OCI-LY7 (cell line): ENCODE measurements around the gene APBA1. TPM values are rescaled to one million over a fixed set of nuclear protein-coding genes. Genes with fewer than 3 reads are reported as not detected.
"Not testable (repeated sequence)": the region's sequence is repeated elsewhere in the genome, so short reads cannot be mapped to it uniquely, and the experiment has no call there.

ENCODE experiments used
- BruUV-seq: library from RNA; stranded (reverse); fragments of 400-500 nt; replicated peaks from 2 replicates; lab custom pipeline; 2021; lab: Mats Ljungman, UMichigan
- CTCF ChIA-PET: fragments of 300-600 bp; sonication (Branson Sonifier 250); formaldehyde crosslinking; loops from one replicate; lab custom pipeline; 2022; ENCODE audit warnings: antibody characterized with exemption; ENCODE audit not compliant: unreplicated experiment; lab: Charles Lee
- POLR2A ChIA-PET: fragments of 300-600 bp; sonication (Branson Sonifier 250); formaldehyde crosslinking; loops from one replicate; lab custom pipeline; 2022; ENCODE audit warnings: antibody characterized with exemption; lab: Charles Lee
- DNase-seq: peaks from one replicate; pipeline ENCODE4 v3.0.0-alpha.2; 2015; ENCODE audit warnings: low spot score
- H2AFZ ChIP-seq: fragments of 200-600 bp; sonication (generic), shearing (Covaris generic); 2 replicates; pipeline ENCODE4 v1.6.1; 2014; ENCODE audit warnings: mild to moderate bottlenecking, antibody characterized with exemption, low read length, moderate library complexity
- H3K27ac ChIP-seq: fragments of 200-600 bp; sonication (generic); 2 replicates; pipeline ENCODE4 v1.5.1; 2014; ENCODE audit warnings: mixed run types, low read depth, mild to moderate bottlenecking, moderate library complexity, low read length, inconsistent platforms; ENCODE audit not compliant: poor library complexity, severe bottlenecking
- H3K36me3 ChIP-seq: fragments of 200-600 bp; sonication (generic); 2 replicates; pipeline ENCODE4 v1.6.1; 2014; ENCODE audit warnings: mild to moderate bottlenecking, antibody characterized with exemption, low read length, moderate library complexity, mixed read lengths; ENCODE audit not compliant: insufficient read depth
- H3K4me1 ChIP-seq: fragments of 200-600 bp; sonication (generic); 2 replicates; pipeline ENCODE4 v1.5.1; 2014; ENCODE audit warnings: mild to moderate bottlenecking, low read length; ENCODE audit not compliant: insufficient read depth, poor library complexity, severe bottlenecking
- H3K4me2 ChIP-seq: fragments of 200-600 bp; sonication (generic); 2 replicates; pipeline ENCODE4 v1.6.1; 2014; ENCODE audit warnings: mild to moderate bottlenecking, low read length
- H3K4me3 ChIP-seq: fragments of 200-600 bp; sonication (generic); 2 replicates; pipeline ENCODE4 v1.5.1; 2014; ENCODE audit warnings: mild to moderate bottlenecking, low read depth, low read length; ENCODE audit not compliant: poor library complexity, severe bottlenecking
- H3K79me2 ChIP-seq: fragments of 200-600 bp; sonication (generic); 2 replicates; pipeline ENCODE4 v1.6.1; 2016; ENCODE audit warnings: low read depth, mild to moderate bottlenecking, low read length, moderate library complexity, mixed read lengths; ENCODE audit not compliant: insufficient read depth
- H3K9me2 ChIP-seq: fragments of 200-600 bp; sonication (generic); 2 replicates; pipeline ENCODE4 v1.6.1; 2016; ENCODE audit warnings: mild to moderate bottlenecking, low read length, mixed read lengths; ENCODE audit not compliant: insufficient read depth
- H3K9me3 ChIP-seq: fragments of 200-600 bp; sonication (generic); 2 replicates; pipeline ENCODE4 v1.6.1; 2014; ENCODE audit warnings: mild to moderate bottlenecking, mixed run types, low read length, mixed read lengths
- H4K20me1 ChIP-seq: fragments of 200-600 bp; sonication (generic); 2 replicates; pipeline ENCODE4 v1.6.1; 2014; ENCODE audit warnings: mild to moderate bottlenecking, antibody characterized with exemption, low read length, moderate library complexity, mixed read lengths; ENCODE audit not compliant: insufficient read depth
- CTCF ChIP-seq: fragments of 200-600 bp; sonication (generic); conservative IDR thresholded peaks from 2 replicates; pipeline ENCODE4 v1.5.1; 2014; ENCODE audit warnings: mild to moderate bottlenecking, antibody characterized with exemption, low read length, moderate library complexity, mixed read lengths
- EZH2phosphoT487 ChIP-seq: fragments of 200-600 bp; sonication (generic); IDR thresholded peaks from 2 replicates; pipeline ENCODE4 v1.6.1; 2018; ENCODE audit warnings: low read depth, borderline replicate concordance, mild to moderate bottlenecking, mixed run types, antibody characterized with exemption, low read length, moderate library complexity, mixed read lengths
- intact Hi-C: fragments of 100-400 bp; cut with micrococcal nuclease; formaldehyde crosslinking; loops from one replicate; pipeline ENCODE4 v1.10.0; 2022; ENCODE audit not compliant: unreplicated experiment
- total RNA-seq, 2 experiments: library from RNA; depleted of rRNA in 1 of 2; stranded (reverse); fragments of >200 nt in 1 of 2; shearing (Covaris generic) in 1 of 2; gene quantifications; 2 replicates each; pipeline ENCODE4 v1.2.3, GENCODE V29; 2014 to 2022

Gene APBA1
- total RNA-seq, 2 experiments from 2014 or later: not detected

GRCh38 chr9:69600314-69601047, 71.7 kb downstream of the APBA1 start:
- POLR2A ChIA-PET: no interaction called here
- H3K9me2 ChIP-seq: no peaks in the 10 kb centered on the region
- H3K4me3 ChIP-seq: no peak overlapping the region
- H3K4me2 ChIP-seq: no peak overlapping the region
- H2AFZ ChIP-seq: no peak overlapping the region
- H3K4me1 ChIP-seq: no peaks in the 10 kb centered on the region
- CTCF ChIA-PET: no interaction called here
- no peak for DNase-seq
- TF ChIP-seq CTCF: no peak
- TF ChIP-seq EZH2phosphoT487: no peak
- H3K36me3 ChIP-seq: no peaks in the 10 kb centered on the region
- intact Hi-C loops: loop anchor here (1.0 kb wide), 1 partner anchor 19 kb away; no protein-coding TSS in a partner anchor
- H4K20me1 ChIP-seq: no peaks in the 10 kb centered on the region
- no TSS peak for BruUV-seq
- H3K79me2 ChIP-seq: no peaks in the 10 kb centered on the region
- no peaks in the 10 kb centered on the region for H3K9me3 ChIP-seq
- no peak overlapping the region for H3K27ac ChIP-seq

- H3K4me1 ChIP-seq: no peaks in the 10 kb centered on the region
- TF ChIP-seq EZH2phosphoT487: no peak
- TF ChIP-seq CTCF: no peak
- no peaks in the 10 kb centered on the region for H3K9me2 ChIP-seq
- no peaks in the 10 kb centered on the region for H3K79me2 ChIP-seq
- POLR2A ChIA-PET: interaction anchor here (0.6 kb wide), 1 partner anchor 1038 kb away, joined by 3 read pairs; no protein-coding TSS in a partner anchor
- H4K20me1 ChIP-seq: no peaks in the 10 kb centered on the region
- BruUV-seq: no TSS peak
- CTCF ChIA-PET: no interaction called here
- intact Hi-C loops: no loop called here
- no peaks in the 10 kb centered on the region for H3K9me3 ChIP-seq
- H2AFZ ChIP-seq: no peak overlapping the region
- no peaks in the 10 kb centered on the region for H3K36me3 ChIP-seq
- H3K4me2 ChIP-seq: no peak overlapping the region
- H3K27ac ChIP-seq: no peak overlapping the region
- H3K4me3 ChIP-seq: no peak overlapping the region
- DNase-seq: no peak
Observed at GRCh38 chr9:69599232-69599971, 72.8 kb downstream of the APBA1 start.

GRCh38 chr9:69596906-69597305, 75.3 kb downstream of the APBA1 start:
- H3K9me2 ChIP-seq, BruUV-seq, H4K20me1 ChIP-seq, CTCF ChIA-PET, H3K4me2 ChIP-seq, H3K27ac ChIP-seq, H3K36me3 ChIP-seq, H2AFZ ChIP-seq, POLR2A ChIA-PET, H3K9me3 ChIP-seq, H3K4me3 ChIP-seq, H3K4me1 ChIP-seq, intact Hi-C loops, DNase-seq, H3K79me2 ChIP-seq: not testable (repeated sequence)
